GM19351 (cell line): ENCODE results near the gene LRRC3.
"Not testable (repeated sequence)": the region's sequence is repeated elsewhere in the genome, so short reads cannot be mapped to it uniquely, and the experiment has no call there.

Experiments
- ATAC-seq: cut with Tn5 transposase; IDR thresholded peaks from one replicate; pipeline ENCODE4 v1.9.1; 2021; ENCODE audit warnings: mild to moderate bottlenecking, moderate library complexity; ENCODE audit not compliant: unreplicated experiment

The LRRC3 gene

DNA sequence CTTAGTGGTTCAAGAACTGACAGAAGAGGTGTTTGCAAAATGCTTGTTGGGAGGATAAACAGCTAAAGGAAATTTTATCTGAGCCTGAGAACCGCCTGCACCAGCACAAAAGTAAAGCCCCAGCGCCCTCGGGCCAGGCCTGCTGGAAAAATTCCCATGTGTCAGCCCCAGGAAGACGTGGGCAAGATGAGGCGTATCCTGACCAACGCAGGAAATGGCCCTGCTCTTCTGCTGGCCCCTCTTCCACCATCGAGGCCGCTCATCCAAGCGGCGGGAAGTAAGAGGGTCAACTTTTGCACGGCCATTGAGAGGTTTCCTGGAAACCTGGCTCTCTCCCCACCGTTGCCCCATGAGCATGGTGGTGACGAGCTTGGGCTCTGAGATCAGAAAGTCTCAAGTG, 39.6 kb downstream of the LRRC3 start:
- no peak for ATAC-seq

GRCh38 chr21:44495611-44496563, 40.6 kb downstream of the LRRC3 start:
- ATAC-seq = no peak

DNA sequence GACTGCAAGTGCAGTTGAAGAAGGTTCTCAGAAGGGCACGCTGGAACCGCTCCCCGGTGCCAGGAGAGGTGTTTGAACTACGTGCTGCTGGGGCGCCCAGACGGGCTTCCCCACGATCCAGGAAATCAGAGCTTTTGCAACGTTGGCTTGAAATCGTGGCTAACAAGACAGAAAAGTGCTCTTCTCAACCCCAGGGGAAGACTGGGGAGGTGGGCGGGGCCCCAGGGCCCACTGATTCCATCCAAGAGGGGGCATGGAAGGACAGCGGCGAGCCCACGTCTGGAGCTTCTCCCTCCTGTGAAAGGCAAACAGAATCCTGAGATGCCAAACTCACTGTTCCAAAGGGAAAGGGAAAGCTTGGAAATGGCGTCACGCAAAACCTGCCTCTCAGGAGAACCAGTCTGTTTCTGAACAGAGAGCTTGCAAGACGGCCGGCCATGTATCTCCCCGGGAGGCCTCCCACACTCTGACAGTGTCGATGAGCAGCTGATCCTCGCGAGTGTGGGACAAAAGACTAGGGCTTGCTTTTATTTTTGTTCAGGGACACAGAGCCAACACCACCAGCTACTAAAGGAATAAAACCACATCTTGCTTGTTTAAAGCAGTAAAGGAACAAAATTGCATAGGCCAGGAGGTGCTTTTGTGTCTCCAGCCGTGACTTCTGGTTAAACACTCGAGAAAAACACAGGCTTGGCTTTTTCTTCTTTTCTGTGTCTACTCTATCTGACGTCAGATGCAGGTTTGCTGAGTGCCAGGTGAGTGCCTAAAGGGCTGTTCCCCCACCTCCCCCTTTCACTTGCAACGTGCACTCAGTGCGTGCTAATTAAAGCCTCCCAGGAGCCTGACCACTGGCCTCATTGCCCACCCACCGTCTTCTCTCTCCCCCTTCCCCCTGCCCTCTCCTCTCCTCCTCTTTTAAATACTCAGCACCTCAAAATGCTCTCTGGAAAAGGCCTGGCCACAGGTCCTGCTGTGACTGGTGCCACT, 41.5 kb downstream of the LRRC3 start:
- ATAC-seq = no peak

- no peak for ATAC-seq
These were observed 42.4 kb downstream of the LRRC3 start for GRCh38 chr21:44497703-44498126.

GRCh38 chr21:44498280-44499210, 43.2 kb downstream of the LRRC3 start:
- ATAC-seq = no peak

DNA sequence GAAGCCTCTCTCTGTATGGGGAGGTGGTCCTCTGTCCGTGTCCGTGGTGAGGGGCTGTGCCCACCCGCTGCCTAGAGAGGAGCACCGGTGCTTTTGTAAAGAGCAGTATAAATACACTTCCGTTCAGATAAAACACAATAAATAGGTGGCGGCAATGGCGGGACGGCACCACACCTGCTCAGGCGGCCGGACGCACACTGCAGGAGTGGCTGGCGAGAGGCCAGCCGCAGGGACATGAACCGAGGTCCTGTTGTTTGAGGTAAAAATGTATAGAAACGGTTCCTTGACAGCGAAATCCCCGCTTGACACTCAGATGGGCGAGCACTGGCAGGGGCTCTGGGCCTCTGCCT, 43.9 kb downstream of the LRRC3 start:
- ATAC-seq = no peak

GRCh38 chr21:44499631-44500030, 44.3 kb downstream of the LRRC3 start:
- ATAC-seq = no peak

- ATAC-seq = no peak
These were observed 44.8 kb downstream of the LRRC3 start for GRCh38 chr21:44500111-44500510.

DNA sequence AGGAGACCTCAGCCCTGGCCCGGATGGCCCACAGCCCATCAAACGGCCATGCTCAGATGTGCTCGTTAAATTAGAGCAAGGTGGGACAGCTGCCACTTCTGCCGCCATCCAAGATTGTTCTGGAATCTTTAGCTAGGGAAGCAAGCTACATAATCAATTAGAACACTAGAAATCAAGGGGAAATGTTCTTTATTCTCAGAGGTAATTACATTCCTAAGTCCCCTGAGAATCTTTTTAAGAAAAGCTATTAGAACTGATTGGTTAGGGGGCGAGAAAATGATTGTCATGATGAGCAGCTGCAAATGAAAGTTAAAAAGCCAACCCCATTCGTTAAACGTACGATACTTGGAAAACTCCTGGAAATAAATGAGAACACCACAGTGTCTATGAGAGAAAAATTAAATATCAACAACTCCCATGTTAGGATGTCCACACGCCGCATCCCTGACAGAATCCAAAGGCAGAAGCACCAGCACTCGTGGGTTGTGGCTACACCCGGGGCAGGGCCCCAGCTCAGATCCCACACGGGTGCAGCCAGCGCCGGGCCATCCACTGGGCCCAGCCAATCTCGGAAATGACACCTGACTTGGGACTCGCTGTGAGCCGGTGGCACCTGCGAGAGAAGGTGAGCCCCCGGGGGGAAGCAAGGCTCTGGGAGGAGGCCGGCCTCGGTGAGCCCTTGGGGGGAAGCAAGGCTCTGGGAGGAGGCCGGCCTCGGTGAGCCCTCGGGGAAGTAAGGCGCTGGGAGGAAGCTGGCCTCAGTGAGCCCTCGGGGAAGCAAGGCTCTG, 47.1 kb downstream of the LRRC3 start:
- no peak for ATAC-seq

GRCh38 chr21:44503006-44503889, 47.9 kb downstream of the LRRC3 start:
- ATAC-seq = not testable (repeated sequence)

DNA sequence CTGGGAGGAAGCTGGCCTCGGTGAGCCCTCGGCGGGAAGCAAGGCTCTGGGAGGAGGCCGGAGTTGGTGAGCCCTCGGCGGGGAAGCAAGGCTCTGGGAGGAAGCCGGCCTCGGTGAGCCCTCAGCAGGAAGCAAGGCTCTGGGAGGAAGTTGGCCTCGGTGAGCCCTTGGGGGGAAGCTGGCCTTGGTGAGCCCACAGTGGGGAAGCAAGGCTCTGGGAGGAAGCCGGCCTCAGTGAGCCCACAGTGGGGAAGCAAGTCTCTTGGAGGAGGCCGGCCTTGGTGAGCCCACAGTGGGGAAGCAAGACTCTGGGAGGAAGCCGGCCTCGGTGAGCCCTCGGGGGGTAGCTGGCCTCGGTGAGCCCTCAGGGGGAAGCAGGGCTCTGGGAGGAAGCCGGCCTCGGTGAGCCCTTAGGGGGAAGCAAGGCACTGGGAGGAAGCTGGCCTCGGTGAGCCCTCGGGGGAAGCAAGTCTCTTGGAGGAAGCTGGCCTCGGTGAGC, 48.6 kb downstream of the LRRC3 start:
- ATAC-seq = no peak

GRCh38 chr21:44505673-44506278, 50.5 kb downstream of the LRRC3 start:
- ATAC-seq = no peak

- ATAC-seq = no peak
These were observed 51.3 kb downstream of the LRRC3 start for GRCh38 chr21:44506279-44507255.

DNA sequence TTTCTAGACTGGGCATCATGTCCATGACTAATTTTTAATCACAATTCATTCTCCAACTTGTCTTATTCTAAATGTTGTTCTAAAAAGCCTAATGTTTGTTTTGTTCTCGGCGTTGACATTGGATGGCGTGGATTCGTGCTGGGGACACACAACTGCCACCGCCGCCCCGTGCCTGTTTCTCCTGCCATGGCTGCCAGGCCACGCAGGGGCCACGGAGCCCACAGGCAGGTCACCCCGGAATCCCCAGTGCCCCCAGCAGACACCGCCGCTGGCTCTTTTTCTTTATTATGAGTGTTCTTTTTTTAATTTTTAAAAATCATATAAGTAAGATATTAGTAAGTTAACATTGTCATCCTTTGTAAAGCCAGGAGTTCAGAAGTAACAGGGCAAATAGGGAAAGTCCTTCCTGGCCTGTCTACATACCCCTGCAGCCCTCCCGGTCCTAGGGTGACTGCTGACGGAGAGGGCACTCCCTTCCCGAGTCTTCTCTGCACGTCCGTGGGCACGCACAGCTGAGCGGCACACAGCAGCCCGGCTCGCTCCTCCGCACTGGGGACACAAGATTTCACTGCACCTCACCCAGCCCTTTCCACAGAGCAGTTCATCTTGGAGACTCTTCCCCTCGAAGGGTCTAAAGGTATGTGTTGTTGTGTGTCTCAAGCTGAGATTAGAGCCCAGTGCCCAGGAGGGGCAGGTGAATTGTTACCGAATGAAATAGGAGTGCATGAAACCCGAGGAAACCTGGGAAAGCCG, 52.5 kb downstream of the LRRC3 start:
- no peak for ATAC-seq

DNA sequence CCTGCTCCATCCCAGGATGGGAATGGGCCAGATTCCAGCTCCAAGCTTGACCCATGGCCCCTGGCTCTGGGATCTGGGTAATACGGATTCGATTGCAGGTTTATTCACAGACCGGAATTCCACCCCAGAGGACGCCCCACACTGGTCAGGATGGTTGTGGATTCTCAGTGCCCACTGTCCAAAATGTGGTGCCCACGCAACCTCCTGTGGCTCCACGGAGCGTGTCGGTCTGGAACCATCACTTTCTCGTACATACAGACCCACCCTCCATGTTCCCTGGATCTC, 53.1 kb downstream of the LRRC3 start:
- no peak for ATAC-seq

DNA sequence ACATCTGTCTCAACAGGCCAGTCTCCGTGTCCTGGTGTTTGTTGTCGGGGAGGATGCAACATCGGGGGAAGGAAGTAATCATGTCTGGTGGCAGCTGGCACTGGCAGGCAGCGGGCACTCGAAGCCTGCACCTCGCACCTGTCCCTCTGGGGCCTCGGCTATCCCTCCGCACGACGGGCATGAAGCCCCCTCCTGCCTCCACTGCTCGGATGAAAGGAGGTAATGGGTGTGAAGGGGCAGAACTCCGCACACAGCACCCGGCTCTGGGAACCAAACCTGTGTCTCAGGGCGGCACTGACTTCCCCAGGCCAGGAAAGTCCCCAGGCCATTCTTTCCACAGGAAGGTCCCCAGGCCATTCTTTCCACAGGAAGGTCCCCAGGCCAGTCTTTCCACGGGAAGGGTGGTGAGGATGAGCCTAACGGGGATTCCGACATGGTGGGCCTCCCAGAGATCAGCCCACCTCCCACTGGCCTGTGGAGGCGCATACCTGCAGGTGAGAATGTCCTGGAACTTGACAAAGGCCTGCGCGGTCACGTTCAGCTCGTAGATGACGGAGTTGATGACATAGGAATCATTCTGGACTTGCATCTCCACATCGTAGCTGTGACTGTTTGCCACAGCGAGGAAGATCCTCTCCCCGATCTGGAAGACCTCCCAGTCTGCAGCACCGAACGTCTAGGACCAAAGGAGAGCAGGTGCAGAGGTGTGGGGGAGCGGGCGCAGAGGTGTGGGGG, 53.6 kb downstream of the LRRC3 start:
- no peak for ATAC-seq
